ENCODE results near the gene HLA-DRA.

Gene HLA-DRA

DNA sequence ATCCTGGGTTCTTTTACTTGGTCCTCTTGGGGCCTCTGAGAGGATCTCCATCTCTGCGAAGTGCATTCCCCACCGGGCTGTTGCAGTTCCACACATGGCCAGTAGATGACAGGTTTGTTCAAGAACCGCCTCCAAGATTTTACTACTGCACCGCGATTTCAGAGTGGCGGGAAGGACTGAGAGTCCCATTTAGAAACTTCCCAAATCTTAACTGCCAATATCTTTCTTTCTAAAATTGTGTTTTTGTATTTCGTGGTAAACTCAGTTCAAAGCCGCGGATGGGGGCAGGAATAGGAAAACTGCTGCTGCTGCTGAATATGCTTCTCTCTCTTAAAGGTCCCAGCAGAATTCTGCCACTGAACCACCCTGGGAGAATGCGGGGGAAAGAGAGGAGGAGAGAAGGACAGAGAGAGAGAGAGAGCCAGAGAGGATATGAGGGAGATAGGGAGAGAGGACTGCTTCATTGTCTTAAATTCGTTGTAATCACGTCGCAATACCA, 24.1 kb upstream of the HLA-DRA start:
- no peak overlapping the region for H3K4me3 ChIP-seq (ENCODE audit: low read depth, low read length)

DNA sequence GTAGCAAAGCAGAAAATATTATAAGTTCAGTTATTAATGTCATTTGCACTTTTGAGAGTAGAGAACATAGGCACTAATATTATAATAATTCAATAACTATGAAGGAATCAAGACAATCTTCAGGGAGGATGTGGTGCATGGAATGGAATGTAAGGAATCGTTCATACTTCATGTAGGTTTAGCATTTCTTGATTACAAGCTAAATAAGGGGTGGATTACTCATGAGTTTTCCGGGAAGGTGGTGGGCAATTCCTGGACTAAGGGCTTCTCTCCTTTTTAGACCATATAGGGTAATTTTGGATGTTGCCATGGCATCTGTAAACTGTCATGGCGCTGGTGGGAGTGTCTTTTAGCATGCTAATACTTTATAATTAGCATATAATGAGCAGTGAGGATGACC, 23.7 kb upstream of the HLA-DRA start:
- no peak overlapping the region for H3K4me3 ChIP-seq (ENCODE audit: low read depth, low read length)
- TF ChIP-seq, protein P1, sequence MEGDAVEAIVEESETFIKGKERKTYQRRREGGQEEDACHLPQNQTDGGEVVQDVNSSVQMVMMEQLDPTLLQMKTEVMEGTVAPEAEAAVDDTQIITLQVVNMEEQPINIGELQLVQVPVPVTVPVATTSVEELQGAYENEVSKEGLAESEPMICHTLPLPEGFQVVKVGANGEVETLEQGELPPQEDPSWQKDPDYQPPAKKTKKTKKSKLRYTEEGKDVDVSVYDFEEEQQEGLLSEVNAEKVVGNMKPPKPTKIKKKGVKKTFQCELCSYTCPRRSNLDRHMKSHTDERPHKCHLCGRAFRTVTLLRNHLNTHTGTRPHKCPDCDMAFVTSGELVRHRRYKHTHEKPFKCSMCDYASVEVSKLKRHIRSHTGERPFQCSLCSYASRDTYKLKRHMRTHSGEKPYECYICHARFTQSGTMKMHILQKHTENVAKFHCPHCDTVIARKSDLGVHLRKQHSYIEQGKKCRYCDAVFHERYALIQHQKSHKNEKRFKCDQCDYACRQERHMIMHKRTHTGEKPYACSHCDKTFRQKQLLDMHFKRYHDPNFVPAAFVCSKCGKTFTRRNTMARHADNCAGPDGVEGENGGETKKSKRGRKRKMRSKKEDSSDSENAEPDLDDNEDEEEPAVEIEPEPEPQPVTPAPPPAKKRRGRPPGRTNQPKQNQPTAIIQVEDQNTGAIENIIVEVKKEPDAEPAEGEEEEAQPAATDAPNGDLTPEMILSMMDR (IDR thresholded peaks at IDR 0.05; ENCODE audit: borderline replicate concordance, insufficient read depth, low read depth, low read length): no peak

More for the DNA sequence above, 24.1 kb upstream of the HLA-DRA start:
- TF ChIP-seq, protein P1 (IDR thresholded peaks at IDR 0.05; ENCODE audit: borderline replicate concordance, insufficient read depth, low read depth, low read length): peak; percentile 92

DNA sequence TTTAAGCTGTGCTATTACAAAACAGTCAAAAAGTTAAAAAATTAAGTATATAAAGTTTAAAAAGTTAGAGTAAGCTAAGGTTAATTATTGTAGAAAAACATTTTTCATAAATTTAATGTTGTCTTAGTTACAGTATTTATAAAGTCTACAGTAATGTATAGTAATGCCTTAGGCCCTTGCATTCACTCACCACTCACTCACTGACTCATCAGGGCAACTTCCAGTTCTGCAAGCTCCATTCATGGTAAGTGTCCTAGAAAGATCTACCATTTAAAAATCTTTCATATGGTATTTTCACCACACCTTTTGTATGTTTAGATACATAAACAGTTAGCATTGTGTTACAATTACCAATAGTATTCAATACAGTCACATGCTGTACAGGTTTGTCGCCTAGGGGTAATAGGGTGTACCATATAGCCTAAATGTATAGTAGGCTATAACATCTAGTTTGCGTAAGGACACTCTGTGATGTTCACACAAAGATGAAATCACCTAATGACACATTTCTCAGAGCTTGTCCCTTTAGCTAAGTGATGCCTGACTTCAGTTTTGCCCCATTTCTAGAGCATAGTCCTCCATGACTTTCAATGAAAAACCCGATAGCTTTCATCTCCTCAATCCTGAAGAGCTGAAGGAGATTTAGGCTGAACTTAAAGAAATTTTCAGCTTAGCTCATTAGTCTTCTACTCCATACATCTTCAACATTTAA, 14.9 kb upstream of the HLA-DRA start:
- H3K4me3 ChIP-seq (ENCODE audit: low read depth, low read length): no peak overlapping the region
- TF ChIP-seq, protein P1 (IDR thresholded peaks at IDR 0.05; ENCODE audit: borderline replicate concordance, insufficient read depth, low read depth, low read length): no peak

DNA sequence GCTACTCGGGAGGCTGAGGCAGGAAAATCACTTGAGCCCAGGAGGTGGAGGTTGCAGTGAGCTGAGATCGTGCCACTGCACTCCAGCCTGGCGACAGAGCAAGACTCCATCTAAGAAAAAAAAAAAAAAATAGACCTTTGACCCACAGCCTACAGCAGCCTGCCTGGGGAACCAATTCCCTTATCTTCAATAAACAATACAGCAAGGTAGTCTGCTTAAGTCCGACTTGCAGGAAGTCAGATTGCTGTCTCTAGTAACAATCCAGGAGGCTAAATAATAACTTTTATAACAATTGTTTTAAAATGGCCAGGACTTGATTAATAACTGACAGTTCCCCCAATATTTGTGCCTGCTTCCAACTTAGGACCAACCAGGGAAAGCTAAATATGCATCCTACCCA, 13.3 kb upstream of the HLA-DRA start:
- H3K4me3 ChIP-seq (ENCODE audit: low read depth, low read length): no peak overlapping the region
- TF ChIP-seq, protein P1 (IDR thresholded peaks at IDR 0.05; ENCODE audit: borderline replicate concordance, insufficient read depth, low read depth, low read length): no peak

DNA sequence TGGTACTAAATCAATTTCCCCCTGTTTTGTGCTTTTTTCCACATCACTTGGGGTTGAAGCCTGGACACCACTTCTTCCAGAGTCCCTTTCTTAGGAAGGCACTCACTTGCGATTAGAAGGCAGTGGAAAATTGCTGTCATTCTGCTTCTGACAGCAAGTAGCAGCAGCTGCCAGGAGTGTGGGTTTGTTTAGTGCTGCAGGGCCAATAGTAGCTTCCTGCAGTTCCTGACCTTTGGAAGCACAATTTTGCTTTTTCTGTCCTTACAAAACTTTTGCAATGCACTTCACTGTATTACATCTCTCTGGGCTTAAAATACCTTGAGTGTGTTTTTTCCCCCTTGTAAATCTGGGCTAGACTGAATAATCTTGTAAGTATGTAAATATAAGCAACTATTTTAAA, 12.5 kb upstream of the HLA-DRA start:
- no peak overlapping the region for H3K4me3 ChIP-seq (ENCODE audit: low read depth, low read length)
- TF ChIP-seq, protein P1 (IDR thresholded peaks at IDR 0.05; ENCODE audit: borderline replicate concordance, insufficient read depth, low read depth, low read length): no peak

DNA sequence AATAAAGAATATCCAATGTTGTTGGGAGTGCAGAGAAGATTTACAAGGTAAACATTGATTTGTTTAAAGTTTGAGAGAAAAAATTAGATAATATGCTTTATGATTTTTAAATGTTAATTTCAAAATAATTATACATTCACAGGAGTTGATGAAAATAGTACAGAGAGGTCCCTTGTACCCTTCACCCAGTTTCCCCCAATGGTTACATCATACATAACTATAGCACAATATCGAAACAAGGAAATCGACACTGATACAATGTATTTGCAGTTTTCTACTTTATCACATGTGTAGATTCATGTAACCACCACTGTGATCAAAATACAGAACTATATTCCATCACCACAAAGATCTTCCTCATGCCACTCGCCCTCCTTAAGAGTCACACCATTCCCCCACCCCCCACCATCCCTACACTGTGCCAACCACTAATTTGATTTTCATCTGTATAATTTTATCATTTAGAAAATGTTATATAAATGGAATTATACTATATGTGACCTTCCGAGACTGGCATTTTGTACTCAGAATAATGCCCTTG, 11.7 kb upstream of the HLA-DRA start:
- TF ChIP-seq, protein P1 (IDR thresholded peaks at IDR 0.05; ENCODE audit: borderline replicate concordance, insufficient read depth, low read depth, low read length): no peak
- no peak overlapping the region for H3K4me3 ChIP-seq (ENCODE audit: low read depth, low read length)

DNA sequence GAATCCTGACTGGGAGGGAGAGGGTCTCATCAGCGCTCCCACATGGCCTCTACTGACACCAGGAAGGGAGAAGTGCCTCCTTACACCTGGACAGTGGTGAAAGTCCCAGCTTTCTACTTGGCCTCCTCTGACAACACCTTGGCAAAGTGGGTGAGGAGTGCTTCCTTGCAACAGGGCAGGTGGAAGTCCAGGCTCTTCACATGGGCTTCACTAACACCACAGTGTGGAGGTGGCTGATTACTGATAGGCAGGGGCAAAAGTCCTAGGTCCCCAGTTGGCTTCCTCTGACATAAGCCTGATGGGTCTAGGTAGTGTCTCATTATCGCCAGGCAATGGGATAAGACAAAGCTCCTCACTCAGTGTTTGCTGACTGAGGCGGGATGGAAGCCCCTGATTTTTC, 9.5 kb upstream of the HLA-DRA start:
- TF ChIP-seq, protein P1 (IDR thresholded peaks at IDR 0.05; ENCODE audit: borderline replicate concordance, insufficient read depth, low read depth, low read length): no peak
- H3K4me3 ChIP-seq (ENCODE audit: low read depth, low read length): no peak overlapping the region

All from GM12875 (cell line).